Measurements from ENCODE around the gene ICAM5.

- no peak for TF ChIP-seq CTCF (conservative IDR thresholded peaks at IDR 0.05 in 1 of 2, IDR thresholded peaks at IDR 0.05 in 1 of 2; ENCODE audit: extremely low read depth in 1 of 2, insufficient read depth in 1 of 2, low read depth in 1 of 2, low read length in 2 of 2)
- no peak for TF ChIP-seq EZH2 (IDR thresholded peaks at IDR 0.05; ENCODE audit: borderline replicate concordance, low read length)
Measured at GRCh38 chr19:10288662-10289166, 1.0 kb upstream of the ICAM5 start.
